Activated CD8-positive, alpha-beta memory T cell treated with anti-CD3 and anti-CD28 coated beads for 48 hours (primary cell): ENCODE results near the gene CCNQ.

Experiments used
- DNase-seq, 3 experiments: peaks; one replicate each; pipeline ENCODE4 v3.0.0-alpha.2; 2020; ENCODE audit warnings: low read depth in 2 of 3, low spot score in 2 of 3

Gene CCNQ

GRCh38 chrX:153546386-153546785 lies 52.6 kb downstream of the CCNQ start:
- no peak for DNase-seq

GRCh38 chrX:153544727-153545126 lies 54.2 kb downstream of the CCNQ start:
- DNase-seq, result no peak

- no peak for DNase-seq
Measured at GRCh38 chrX:153539979-153540358, 59.0 kb downstream of the CCNQ start.

GRCh38 chrX:153539171-153539978 lies 59.6 kb downstream of the CCNQ start:
- DNase-seq, result peak; percentile 23 to 54 (median 25)

GRCh38 chrX:153538424-153538823 lies 60.5 kb downstream of the CCNQ start:
- no peak for DNase-seq
